Measurements from ENCODE around the gene NDUFC2. TPM values are rescaled to one million over a fixed set of nuclear protein-coding genes. Genes with fewer than 3 reads are reported as not detected.
"Not testable (repeated sequence)": the region's sequence is repeated elsewhere in the genome, so short reads cannot be mapped to it uniquely, and the experiment has no call there.

NDUFC2 gene
- total RNA-seq = 328 TPM
- long read RNA-seq, transcript NDUFC2-201 (3 exons, 2,518 nt) = major isoform, 164 of 166 reads
- long read RNA-seq, partial matches to known transcripts = 0 of 166 reads
- long read RNA-seq, other reads (novel, unspliced or antisense) = 2 of 166 reads

DNA sequence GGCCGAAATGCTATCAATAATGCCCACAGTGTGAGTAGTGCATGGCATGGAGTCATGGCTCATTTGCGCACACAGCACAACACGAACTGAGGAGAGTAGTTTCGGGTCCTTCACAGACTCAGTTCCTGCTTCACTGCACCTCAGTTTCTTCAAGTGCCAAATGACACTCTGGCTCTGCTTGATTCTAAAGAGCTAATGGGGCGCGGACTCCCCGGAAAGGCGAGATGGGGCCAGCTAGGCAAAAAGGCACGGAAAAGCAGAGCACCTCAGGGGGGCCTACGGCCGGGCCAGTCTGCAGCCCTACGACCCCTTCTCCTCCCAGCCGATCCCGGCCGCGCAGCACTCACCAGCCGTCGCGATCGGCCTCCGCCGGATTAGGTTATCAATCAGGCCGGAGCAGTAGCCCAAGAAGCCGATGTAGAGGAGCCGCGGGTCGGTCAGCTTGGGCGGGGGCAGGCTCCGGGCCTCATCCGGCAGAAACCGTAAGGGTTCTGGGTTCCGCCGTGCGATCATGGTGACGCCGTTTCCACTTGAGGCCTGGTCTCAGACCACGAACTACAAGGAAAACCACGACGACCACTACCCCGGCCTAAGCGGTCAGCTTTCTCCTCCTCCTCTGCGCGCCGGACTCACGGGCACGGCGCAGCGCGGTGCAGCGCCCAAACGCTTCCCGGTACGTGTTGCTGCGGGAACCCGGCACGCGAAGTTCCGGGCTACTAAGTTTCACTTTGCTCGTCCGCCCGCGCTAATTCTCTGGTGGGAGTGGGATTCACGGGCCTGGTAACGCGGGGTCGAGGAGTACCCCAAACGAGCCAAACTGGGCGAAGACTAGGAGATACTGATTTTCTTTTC, at the start of gene NDUFC2:
Gene NDUFC2 (minus strand): TSS at position 631 of the 852 bp plus-strand sequence. CDS start 118 bp downstream, at position 513.
- DNase-seq (peak; percentile 90), ATAC-seq (ENCODE audit: poor library complexity) (peak; percentile 97)
- intact Hi-C loops (cut with DNase I) = no loop called here

DNA sequence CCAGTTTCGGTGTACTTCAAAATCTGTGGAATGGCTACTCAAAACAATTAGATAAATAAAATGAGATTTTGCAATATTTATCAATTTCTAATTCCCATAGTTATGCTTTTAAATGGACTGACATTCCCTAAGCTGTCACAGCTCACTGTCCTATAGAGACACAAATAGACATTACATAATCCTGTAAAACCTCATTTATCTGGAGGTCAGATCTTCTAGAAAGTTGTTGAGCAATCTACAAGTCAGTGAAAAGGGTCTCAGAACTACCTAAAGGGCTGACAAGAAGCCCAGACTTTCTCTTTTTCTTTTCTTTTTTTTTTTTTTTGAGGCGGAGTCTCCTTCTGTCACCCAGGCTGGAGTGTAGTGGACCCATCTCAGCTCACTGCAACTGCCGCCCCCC, 47.7 kb upstream of the NDUFC2 start:
- intact Hi-C loops (cut with DNase I) = no loop called here
- DNase-seq = no peak
- no peak for ATAC-seq (ENCODE audit: poor library complexity)

DNA sequence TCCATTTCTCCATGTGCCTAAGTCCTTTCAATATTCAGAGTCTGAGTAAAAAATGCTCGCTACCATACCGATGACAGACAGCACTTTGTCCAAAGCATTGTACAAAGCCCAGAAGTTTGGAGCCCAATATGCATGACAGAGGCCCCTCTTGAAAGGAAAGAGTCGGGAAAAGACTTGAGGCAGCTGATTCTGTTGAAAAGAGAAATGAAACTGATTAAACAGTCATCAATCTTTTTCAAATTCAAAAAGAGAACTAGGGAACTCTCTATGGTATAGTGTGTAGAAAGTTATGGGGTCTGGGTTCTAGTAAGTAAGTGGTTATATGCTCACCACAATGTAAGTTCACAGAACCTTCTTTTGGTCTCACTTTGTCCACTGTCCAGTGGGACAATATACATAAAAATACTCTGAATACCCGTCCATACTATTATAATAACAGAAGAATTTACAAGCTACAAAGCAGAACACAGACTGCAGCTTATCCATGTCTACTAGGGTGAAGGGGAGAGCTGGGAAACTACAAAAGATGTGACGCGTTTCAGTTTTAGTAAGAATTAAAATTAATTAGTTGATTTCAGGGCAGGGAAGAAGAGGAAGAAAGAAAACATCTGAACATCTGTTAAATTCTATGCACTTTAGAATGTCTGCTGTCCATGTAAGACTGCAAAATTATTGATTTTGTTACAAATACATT, 33.1 kb upstream of the NDUFC2 start:
- DNase-seq (no peak), ATAC-seq (ENCODE audit: poor library complexity) (no peak)
- intact Hi-C loops (cut with DNase I) = no loop called here

DNA sequence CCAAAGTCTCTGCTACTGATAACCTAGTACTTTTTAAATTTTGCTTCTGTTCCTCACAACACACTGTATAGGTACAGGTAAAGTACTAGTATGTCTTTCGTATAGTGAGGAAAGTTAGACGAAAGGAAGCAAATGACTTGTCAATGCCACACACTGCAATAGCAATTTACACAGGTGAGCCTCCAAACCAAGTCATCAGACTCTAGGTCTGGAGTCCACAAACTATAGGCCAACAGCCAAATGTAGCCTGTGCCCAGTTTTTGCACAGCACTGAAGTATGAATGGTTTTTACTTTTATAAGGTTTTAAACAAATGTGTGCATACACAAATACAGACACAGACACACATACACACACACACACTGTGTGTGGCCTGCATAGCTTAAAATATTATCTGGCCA, 31.6 kb upstream of the NDUFC2 start:
- intact Hi-C loops (cut with DNase I) = no loop called here
- ATAC-seq (ENCODE audit: poor library complexity) (no peak), DNase-seq (no peak)

DNA sequence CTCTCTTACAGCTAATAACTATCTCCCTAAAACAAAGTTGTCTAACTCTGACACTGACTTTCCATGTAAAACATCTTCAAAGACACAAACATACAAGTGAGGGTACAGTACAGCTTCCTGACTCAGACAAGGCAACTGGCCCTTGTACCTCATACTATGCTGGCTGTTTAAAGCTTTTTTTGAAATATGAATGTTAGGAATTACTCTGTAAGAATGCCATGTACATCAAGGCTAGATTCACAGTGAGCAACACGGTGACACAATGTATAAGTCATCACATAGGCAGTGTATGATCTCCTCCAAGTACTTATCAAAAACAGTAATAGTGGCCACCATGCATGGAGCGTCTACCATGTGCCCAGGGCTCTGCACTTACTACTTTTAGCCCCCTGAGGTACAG, 31.2 kb upstream of the NDUFC2 start:
- DNase-seq = no peak
- intact Hi-C loops (cut with DNase I) = no loop called here
- ATAC-seq (ENCODE audit: poor library complexity) = no peak

DNA sequence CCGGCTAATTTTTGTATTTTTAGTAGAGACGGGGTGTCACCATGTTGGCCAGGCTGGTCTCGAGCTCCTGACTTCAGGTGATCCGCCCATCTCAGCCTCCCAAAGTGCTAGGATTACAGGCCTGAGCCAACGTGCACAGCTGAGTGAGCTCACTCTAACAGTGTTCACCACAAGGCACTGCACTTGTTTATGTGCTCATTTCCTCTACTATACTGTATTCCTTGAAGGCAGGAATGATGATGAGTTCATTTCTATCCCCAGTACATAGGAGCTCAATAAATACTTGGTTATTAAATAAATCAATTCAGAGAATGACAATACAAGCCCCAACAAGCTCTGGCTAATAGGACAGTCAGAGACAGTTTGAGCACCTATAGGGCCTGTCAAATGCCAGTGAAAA, 30.7 kb upstream of the NDUFC2 start:
- no peak for ATAC-seq (ENCODE audit: poor library complexity)
- no peak for DNase-seq
- intact Hi-C loops (cut with DNase I) = no loop called here

DNA sequence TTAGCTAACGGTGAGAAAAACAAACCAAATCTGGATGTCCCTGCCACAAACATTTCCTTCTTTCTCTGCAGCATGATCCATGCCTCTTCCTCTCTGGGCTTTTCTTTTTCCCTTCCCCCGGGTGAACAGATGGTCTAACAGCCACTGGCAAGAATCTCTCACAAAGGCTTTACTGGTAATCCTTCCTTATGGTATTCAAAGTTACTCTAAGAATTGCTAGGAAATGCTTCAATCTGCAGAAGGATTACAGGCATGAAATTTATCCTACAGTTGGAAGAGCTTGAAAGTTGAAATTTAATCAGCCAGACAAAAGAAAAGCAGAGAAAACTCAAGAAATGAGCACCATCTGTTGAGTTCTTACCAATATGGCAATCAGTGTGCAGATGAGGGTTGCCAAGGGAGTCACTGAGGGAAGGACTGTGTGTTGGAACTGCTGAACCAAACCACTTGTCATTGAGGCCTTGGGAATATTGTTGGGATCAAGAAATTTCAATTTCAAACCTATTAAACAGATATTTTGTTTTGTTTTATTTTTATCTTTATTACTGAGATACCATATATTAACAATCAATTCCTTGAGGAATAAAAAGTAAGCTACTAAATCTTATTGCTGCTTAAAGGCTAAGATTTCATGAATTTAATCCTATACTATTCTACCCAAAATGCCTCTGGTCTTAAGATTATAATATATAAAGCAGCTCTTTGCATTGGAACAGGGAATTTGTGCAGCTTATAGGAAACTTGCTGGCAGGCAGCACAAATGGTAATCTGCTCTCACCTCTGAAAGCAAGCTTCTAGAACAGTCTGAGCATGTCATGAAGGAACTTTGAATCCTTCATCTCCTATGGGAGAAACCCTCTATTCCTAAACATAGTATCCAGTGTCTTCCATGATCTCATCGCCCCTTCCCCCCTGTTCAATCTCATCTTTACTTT, 29.7 kb upstream of the NDUFC2 start:
- no peak for DNase-seq
- ATAC-seq (ENCODE audit: poor library complexity) = no peak
- intact Hi-C loops (cut with DNase I) = no loop called here

DNA sequence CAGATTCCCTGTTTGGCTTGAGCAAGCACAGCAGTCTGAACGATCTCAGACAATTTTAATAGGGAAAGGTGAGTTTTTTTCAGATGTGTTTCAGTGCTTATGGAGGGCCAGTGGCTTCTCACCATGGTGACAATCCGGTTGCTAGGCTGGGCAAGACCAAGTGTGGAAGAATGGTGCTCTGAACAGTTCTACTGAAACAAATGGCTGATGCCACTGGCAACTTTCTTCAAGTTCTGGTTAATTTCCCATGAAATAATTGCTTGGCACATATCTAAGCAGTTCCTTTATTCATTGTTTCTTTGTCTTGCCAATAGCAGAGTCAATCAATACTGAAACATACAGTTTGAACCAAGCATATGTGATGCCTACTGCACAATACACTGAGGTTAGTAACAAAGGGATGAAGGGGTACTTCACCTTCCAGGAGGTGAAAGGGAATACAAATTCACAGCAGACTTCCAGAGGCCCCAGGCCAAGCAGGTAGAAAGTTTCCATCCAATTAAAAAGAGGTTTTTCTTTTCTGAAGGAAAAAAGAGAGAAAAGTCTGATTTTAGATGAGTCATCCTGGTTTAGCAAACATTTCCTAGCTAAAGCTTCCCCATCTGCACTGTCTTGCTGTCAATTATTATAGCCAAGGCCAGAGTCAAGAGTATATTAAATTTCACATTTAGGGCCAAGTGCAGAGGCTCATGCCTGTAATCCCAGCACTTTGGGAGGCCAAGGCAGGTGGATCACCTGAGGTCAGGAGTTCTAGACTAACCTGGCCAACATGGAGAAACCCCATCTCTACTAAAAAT, 21.2 kb upstream of the NDUFC2 start:
- intact Hi-C loops (cut with DNase I) = no loop called here
- no peak for DNase-seq
- ATAC-seq (ENCODE audit: poor library complexity) = peak; percentile 12

DNA sequence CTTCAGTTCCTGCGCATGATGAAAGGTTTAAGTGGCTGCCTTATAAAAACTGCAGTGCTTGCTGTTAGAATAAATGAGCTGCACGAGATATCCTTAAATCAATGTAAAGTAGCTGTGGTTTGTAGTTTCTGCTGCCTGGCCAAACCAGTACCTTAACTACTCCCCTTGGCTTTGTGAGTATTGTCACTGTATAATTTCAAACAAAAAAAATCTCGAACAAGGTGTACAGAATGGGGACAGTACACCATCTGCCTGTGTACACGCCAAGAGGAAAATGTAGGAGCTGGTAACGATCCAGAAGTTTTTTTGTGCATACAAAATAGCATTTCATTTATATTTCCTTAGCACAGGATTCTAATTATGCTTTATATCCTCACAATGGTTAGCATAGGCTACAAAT, 20.6 kb upstream of the NDUFC2 start:
- no peak for DNase-seq
- intact Hi-C loops (cut with DNase I) = no loop called here
- peak; percentile 36 for ATAC-seq (ENCODE audit: poor library complexity)

DNA sequence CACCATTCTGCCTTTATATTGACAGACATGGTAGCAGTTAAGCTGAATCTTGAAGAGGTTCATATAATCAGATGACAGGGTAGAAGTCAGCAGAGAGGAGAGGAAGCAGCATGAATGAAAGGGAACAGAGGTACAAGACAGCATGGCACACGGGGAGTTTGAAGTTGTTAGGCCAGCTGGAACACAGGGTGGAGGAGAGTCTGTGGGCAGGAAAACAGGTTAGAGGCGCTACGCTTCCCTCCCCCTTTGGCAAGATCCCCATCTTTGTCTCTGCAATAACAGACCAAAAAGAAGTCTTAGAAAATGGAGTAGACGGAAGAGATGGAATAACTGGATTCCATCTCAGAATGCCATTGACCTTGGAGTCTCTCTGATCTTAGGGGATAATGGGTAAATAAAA, 20.0 kb upstream of the NDUFC2 start:
- no peak for ATAC-seq (ENCODE audit: poor library complexity)
- no peak for DNase-seq
- intact Hi-C loops (cut with DNase I) = no loop called here

DNA sequence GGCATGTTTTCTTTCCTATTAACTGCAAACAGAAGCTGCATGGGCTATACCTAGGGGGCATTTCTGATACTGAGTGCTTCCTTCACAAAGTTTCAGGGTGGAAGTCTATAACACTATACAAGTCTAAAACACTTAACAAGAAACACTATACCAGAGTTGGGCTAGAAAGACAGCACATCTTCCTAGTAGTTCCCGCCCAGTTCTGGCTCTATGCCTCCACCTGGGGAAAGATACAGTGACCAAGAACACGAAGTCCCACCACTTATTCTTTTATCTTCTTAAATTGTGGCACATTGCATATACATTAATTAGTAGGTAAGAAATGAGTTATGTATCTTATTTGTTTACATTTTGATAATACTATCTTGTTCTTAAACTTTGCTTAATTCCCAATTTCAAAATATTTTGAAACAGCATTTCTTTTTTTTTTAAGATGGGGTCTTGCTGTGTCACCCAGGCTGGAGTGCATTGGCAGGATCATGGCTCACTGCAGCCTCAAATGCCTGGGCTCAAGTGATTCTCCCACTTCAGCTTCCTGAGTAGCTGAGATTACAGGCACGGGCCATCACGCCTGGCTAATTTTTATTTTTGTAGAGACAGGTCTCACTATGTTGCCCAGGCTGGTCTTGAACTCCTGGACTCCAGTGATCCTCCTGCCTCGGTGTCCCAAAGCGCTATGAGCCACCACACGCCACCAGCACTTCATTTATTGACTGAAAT, 18.2 kb upstream of the NDUFC2 start:
- intact Hi-C loops (cut with DNase I) = no loop called here
- DNase-seq (no peak), ATAC-seq (ENCODE audit: poor library complexity) (no peak)

DNA sequence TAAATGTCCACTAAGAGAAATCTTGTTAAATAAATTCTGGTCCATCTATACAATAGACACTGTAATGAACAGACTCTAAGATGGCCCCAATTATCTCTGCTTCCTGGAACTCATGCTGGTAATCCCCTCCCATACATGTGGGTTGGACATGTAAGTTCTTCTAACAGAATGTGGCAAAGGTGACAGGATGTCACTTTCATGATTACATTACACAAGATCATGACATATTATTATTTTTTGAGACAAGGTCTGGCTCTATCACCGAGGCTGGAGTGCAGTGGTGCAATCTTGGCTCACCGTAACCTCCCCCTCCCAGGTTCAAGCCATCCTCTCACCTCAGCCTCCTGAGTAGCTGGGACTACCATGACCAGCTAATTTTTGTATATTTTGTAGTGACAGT, 14.6 kb upstream of the NDUFC2 start:
- intact Hi-C loops (cut with DNase I) = no loop called here
- DNase-seq (no peak), ATAC-seq (ENCODE audit: poor library complexity) (no peak)

DNA sequence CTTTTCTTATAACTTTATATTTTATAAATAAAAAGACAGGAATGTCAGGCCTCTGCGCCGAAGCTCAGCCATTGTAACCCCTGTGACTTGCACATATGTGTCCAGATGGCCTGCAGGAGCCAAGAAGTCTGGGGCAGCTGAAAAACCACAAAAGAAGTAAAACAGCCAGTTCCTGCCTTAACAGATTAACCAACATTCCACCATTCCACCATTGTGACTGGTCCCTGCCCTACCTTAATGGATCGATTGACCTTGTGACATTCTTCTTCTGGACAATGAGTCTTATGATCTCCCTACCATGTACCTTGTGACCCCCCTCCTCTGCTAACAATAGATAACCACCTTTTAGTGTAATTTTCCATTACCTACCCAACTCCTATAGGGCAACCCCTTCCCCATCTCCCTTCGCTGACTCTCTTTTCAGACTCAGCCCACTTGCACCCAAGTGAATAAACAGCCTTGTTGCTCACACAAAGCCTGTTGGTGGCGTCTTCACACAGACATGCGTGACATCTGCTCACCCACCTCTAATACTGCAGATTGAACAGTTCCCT, 6.9 kb upstream of the NDUFC2 start:
- ATAC-seq (ENCODE audit: poor library complexity); DNase-seq; intact Hi-C loops (cut with DNase I): not testable (repeated sequence)

DNA sequence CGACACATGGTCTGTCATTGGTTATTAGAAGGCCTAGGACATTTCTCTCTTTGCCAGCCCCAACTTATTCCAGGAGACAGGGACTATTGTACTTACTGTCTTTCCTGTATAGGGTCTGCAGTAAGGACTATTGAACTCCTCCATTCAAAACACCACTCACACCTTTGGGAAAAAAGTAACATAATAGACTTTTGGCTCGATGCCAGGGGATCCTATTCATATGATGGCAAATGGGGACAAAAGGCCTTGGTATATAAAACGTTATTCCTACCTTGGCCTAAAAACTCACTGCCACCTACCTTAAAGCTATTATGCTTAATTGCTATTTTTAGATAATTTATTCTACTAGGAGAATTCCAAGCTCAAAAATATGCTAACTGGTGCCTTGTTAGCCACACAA, 6.3 kb upstream of the NDUFC2 start:
- no peak for DNase-seq
- intact Hi-C loops (cut with DNase I) = no loop called here
- no peak for ATAC-seq (ENCODE audit: poor library complexity)

DNA sequence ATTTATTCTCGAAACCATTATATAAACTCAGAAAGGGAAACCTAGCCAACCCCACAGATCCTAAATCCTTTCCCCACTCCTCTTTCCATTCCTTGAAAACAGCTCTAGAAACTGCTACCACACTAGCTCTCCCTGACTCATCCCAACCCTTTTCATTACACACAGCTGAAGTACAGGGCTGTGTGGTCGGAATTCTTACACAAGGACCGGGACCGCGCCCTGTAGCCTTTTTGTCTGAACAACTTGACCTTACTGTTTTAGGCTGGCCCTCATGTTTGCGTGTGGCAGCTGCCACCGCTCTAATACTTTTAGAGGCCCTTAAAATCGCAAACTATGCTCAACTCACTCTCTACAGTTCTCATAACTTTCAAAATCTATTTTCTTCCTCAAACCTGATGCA, 4.8 kb upstream of the NDUFC2 start:
- DNase-seq; ATAC-seq (ENCODE audit: poor library complexity); intact Hi-C loops (cut with DNase I): not testable (repeated sequence)

DNA sequence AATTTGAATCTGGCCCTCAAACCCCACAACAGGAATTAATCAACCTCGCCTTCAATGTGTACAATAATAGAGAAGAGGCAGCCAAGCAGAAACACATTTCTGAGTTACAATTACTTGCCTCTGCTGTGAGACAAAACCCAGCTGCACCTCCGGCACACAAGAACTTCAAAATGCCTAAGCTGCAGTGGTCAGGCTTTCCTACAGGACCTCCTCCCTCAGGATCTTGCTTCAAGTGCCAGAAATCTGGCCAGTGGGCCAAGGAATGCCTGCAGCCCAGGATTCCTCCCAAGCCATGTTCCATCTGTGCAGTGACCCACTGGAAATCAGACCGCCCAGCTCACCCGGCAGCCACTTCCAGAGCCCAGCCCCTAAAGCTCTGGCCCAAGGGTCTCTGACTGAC, 3.4 kb upstream of the NDUFC2 start:
- DNase-seq (no peak), ATAC-seq (ENCODE audit: poor library complexity) (no peak)
- intact Hi-C loops (cut with DNase I) = no loop called here

DNA sequence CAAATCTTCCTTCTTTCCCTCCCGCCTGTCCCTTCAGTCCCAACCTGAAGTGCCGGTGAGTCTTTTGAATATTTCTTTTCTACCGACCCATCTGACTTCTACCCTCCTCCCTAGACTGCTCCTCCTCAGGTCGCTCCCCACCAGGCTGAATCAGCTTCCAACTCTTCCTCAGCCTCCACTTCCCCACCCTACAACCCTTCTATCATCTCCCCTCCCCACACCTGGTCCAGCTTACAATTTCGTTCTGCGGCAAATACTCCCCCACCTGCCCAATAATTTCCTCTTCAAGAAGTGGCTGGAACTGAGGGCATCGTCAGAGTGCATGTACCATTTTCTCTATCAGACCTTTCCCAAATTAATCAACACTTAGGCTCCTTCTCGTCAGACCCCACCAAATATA, 2.5 kb upstream of the NDUFC2 start:
- intact Hi-C loops (cut with DNase I) = no loop called here
- DNase-seq (no peak), ATAC-seq (ENCODE audit: poor library complexity) (no peak)
